HepG2 (cell line): ENCODE results near the gene PTPRD.

Source experiments
- CEBPB ChIP-seq: IDR thresholded peaks from 2 replicates; pipeline ENCODE4 v1.6.1; 2011; ENCODE audit warnings: low read depth, low read length, improper control_type of control experiment, borderline replicate concordance
- EZH2 ChIP-seq: conservative IDR thresholded peaks from 2 replicates; pipeline ENCODE4 v1.6.1; 2012; ENCODE audit warnings: mild to moderate bottlenecking, low read depth, low read length, moderate library complexity
- HOXA7 ChIP-seq: sonication (generic); formaldehyde crosslinking; IDR thresholded peaks from 2 replicates; pipeline ENCODE4 v1.8.1; 2022; ENCODE audit warnings: mild to moderate bottlenecking, missing genetic modification reagents, moderate library complexity
- POLR2AphosphoS5 ChIP-seq: IDR thresholded peaks from 2 replicates; pipeline ENCODE4 v1.6.1; 2012; ENCODE audit warnings: low read depth, low read length
- RAD51 ChIP-seq: fragments of 450-650 bp; IDR thresholded peaks from 2 replicates; pipeline ENCODE4 v1.6.1; 2016; ENCODE audit warnings: borderline replicate concordance
- ZFP36 ChIP-seq: fragments of 150-350 bp; IDR thresholded peaks from 2 replicates; pipeline ENCODE4 v1.6.1; 2018; ENCODE audit warnings: borderline replicate concordance, low read length, low read depth; ENCODE audit not compliant: partially characterized antibody
- ZNF382 ChIP-seq: sonication (generic); formaldehyde crosslinking; IDR thresholded peaks from 2 replicates; pipeline ENCODE4 v1.5.0; 2020; ENCODE audit warnings: missing genetic modification reagents, mild to moderate bottlenecking, borderline replicate concordance
- ZZZ3 ChIP-seq: sonication (generic); formaldehyde crosslinking; IDR thresholded peaks from 2 replicates; pipeline ENCODE4 v1.4.0; 2020; ENCODE audit warnings: missing genetic modification reagents, mild to moderate bottlenecking, borderline replicate concordance
- TF ChIP-seq, protein P1 (sequence below): sonication (generic); formaldehyde crosslinking; IDR thresholded peaks from 2 replicates; pipeline ENCODE4 v1.5.0; 2020; ENCODE audit warnings: mild to moderate bottlenecking, missing genetic modification reagents, moderate library complexity
- TF ChIP-seq, protein P2 (sequence below): sonication (generic); formaldehyde crosslinking; IDR thresholded peaks from 2 replicates; pipeline ENCODE4 v1.5.0; 2020; ENCODE audit warnings: mild to moderate bottlenecking, missing genetic modification reagents, borderline replicate concordance
- TF ChIP-seq, protein P3 (sequence below): sonication (generic); formaldehyde crosslinking; IDR thresholded peaks from 2 replicates; pipeline ENCODE4 v1.8.1; 2023; ENCODE audit warnings: missing genetic modification reagents, mild to moderate bottlenecking, borderline replicate concordance
- TF ChIP-seq, protein P4 (sequence below): sonication (generic); formaldehyde crosslinking; IDR thresholded peaks from 2 replicates; pipeline ENCODE4 v1.4.0; 2020; ENCODE audit warnings: missing genetic modification reagents, borderline replicate concordance
- TF ChIP-seq, protein P5 (sequence below): sonication (generic); formaldehyde crosslinking; conservative IDR thresholded peaks from 2 replicates; pipeline ENCODE4 v1.5.0; 2020; ENCODE audit warnings: missing genetic modification reagents

DNA sequence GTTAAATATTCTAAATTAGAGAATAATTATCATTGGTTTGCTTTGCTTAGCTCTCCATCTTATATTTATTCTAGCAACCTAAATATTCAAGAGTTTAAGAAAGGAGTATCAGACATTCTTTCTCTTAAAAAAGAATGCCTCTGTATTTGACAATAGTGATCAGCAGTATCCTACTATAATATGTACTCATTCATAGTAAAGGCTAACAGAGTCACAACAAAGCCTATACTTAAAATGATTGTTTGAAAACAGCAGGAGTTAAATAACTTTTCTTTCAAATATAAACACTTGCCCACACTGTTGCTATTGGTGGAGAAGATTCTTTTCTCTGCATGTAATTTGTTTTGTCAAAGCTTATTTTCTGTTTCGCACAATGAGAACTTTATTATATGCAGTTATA, 178.4 kb downstream of the PTPRD start:
- TF ChIP-seq, protein P1, sequence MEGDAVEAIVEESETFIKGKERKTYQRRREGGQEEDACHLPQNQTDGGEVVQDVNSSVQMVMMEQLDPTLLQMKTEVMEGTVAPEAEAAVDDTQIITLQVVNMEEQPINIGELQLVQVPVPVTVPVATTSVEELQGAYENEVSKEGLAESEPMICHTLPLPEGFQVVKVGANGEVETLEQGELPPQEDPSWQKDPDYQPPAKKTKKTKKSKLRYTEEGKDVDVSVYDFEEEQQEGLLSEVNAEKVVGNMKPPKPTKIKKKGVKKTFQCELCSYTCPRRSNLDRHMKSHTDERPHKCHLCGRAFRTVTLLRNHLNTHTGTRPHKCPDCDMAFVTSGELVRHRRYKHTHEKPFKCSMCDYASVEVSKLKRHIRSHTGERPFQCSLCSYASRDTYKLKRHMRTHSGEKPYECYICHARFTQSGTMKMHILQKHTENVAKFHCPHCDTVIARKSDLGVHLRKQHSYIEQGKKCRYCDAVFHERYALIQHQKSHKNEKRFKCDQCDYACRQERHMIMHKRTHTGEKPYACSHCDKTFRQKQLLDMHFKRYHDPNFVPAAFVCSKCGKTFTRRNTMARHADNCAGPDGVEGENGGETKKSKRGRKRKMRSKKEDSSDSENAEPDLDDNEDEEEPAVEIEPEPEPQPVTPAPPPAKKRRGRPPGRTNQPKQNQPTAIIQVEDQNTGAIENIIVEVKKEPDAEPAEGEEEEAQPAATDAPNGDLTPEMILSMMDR (CRISPR knock-in tag): no peak
- TF ChIP-seq EZH2 (no peak), POLR2AphosphoS5 (no peak), ZFP36 (no peak), ZZZ3 (CRISPR knock-in tag) (no peak), ZNF382 (CRISPR knock-in tag) (no peak), RAD51 (no peak), CEBPB (no peak), HOXA7 (no peak)
- TF ChIP-seq, protein P2, sequence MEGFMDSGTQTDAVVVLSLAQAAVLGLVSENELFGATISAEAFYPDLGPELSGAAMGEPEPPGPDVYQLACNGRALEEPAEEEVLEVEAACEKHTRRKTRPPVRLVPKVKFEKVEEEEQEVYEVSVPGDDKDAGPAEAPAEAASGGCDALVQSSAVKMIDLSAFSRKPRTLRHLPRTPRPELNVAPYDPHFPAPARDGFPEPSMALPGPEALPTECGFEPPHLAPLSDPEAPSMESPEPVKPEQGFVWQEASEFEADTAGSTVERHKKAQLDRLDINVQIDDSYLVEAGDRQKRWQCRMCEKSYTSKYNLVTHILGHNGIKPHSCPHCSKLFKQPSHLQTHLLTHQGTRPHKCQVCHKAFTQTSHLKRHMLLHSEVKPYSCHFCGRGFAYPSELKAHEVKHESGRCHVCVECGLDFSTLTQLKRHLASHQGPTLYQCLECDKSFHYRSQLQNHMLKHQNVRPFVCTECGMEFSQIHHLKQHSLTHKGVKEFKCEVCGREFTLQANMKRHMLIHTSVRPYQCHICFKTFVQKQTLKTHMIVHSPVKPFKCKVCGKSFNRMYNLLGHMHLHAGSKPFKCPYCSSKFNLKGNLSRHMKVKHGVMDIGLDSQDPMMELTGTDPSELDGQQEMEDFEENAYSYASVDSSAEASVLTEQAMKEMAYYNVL (CRISPR knock-in tag): no peak
- TF ChIP-seq, protein P3, sequence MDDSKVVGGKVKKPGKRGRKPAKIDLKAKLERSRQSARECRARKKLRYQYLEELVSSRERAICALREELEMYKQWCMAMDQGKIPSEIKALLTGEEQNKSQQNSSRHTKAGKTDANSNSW: no peak
- TF ChIP-seq, protein P4, sequence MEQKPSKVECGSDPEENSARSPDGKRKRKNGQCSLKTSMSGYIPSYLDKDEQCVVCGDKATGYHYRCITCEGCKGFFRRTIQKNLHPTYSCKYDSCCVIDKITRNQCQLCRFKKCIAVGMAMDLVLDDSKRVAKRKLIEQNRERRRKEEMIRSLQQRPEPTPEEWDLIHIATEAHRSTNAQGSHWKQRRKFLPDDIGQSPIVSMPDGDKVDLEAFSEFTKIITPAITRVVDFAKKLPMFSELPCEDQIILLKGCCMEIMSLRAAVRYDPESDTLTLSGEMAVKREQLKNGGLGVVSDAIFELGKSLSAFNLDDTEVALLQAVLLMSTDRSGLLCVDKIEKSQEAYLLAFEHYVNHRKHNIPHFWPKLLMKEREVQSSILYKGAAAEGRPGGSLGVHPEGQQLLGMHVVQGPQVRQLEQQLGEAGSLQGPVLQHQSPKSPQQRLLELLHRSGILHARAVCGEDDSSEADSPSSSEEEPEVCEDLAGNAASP (CRISPR knock-in tag): no peak
- TF ChIP-seq, protein P5, sequence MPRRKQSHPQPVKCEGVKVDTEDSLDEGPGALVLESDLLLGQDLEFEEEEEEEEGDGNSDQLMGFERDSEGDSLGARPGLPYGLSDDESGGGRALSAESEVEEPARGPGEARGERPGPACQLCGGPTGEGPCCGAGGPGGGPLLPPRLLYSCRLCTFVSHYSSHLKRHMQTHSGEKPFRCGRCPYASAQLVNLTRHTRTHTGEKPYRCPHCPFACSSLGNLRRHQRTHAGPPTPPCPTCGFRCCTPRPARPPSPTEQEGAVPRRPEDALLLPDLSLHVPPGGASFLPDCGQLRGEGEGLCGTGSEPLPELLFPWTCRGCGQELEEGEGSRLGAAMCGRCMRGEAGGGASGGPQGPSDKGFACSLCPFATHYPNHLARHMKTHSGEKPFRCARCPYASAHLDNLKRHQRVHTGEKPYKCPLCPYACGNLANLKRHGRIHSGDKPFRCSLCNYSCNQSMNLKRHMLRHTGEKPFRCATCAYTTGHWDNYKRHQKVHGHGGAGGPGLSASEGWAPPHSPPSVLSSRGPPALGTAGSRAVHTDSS (CRISPR knock-in tag): no peak
